GM19452 (cell line): ENCODE results near the gene ADARB1.

Source experiments
- ATAC-seq: cut with Tn5 transposase; IDR thresholded peaks from one replicate; pipeline ENCODE4 v1.9.1; 2021; ENCODE audit not compliant: unreplicated experiment

ADARB1 gene

DNA sequence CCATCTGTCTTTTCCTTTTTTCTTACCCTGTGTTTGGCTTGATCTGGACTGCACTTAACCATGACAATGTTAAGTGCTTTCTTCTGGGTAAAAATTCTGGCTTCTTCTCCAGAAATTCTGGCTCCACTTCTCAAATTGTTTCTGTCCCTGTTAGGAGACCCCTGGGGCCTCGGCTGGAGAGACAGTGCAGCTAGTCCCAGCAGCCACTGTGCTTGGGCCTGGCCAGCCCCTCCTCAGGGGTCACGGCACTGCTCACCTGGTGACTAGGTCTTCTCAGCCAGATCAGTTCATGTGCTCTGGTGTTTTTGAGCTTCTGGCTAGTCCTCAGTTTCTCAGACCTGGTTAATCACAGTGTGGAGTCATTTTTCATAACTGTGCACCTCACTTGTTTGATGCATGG lies 72.4 kb downstream of the ADARB1 start:
- no peak for ATAC-seq

- no peak for ATAC-seq
These were observed 73.3 kb downstream of the ADARB1 start for GRCh38 chr21:45147473-45148315.

DNA sequence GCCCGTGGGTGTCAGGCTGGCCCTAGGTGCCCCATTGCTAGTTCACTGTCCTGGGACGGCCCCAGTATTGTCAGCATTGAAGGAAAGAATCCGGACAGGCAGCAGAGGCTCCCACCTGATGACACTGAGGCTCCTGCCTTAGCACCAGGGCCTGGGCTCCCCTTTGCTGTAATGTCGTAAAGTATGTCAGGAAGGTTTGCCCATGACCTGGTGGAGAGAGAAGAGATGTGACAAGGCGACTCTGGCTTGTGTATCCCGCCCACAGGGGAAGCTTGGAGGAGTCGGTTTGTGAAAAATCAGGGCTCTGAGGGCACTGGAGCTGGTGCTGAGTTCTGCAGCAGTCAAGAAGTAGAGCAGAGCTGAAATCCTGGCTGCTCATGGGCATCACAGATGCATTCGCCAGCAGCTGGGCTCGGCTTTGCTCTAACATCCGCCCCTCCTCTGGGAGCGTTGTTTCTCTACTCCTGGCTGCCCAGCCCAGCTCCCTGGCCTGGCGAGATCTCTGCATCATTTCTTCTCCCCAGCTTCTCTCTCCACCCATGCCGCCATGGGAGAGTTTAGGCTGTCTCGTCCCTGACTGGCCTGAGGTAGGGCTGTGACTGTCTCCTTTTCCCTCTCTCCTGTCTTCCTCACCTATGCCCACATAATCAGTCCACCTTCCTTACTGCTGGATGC lies 74.1 kb downstream of the ADARB1 start:
- ATAC-seq: no peak

- ATAC-seq: no peak
These were observed 74.6 kb downstream of the ADARB1 start for GRCh38 chr21:45149021-45149420.

DNA sequence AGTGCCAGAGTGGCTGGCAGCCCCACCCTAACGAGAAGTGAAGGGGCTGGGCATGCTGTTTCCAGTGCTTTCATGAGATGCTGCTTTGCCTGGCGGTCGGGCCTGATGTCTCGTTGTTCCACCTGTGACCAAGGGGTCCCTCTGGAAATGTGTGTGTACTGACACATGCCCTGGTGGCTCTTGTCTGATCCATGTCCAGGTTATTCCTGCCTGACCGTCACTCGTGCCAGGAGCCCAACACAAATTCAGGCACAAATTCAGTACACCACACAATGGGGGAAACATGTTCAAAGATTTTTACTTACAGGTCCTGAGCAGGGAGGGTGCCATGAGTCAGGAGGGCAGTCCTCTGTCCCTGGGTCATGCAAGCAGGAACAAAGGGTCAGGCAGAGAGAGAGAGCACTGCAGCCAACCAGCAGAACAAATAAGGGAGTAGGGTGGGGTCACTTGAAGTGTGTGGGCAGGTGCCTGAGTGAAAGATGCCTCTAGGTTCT lies 76.3 kb downstream of the ADARB1 start:
- ATAC-seq: no peak

DNA sequence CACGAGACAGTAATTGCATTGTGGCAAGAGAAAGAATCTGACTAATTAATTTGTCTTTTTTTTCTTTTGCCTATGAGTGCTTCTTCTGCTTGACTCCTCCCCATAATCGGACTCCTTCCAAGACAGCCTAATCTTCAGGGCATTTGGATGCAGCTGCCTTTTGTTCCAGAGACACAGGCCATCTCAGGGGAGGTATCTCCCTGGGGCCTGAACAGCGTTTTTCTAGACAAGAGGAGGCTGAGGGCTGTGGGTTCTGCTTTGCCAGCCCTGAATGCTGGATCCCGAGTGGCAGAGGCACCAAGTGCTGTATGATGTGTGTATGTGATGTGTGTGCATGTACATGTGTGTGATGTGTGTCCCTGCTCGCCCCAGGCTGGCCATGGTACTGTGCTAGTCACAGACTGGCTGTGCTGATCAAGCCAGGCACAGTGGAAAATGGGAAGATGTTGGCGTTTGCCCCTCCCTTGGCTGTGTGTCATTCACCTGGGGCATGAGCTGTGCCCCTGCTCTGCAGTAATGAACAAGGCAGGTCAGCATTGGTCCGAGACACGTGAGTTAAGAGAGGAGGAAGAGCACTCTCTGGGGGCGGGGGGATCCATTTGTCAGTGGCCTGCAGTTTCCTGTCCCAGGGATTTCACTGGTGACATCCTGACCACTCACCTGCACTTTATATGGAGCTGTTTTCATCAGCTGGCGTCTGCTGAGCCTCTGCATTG lies 77.2 kb downstream of the ADARB1 start:
- ATAC-seq: no peak

GRCh38 chr21:45152265-45152746 lies 77.9 kb downstream of the ADARB1 start:
- no peak for ATAC-seq

DNA sequence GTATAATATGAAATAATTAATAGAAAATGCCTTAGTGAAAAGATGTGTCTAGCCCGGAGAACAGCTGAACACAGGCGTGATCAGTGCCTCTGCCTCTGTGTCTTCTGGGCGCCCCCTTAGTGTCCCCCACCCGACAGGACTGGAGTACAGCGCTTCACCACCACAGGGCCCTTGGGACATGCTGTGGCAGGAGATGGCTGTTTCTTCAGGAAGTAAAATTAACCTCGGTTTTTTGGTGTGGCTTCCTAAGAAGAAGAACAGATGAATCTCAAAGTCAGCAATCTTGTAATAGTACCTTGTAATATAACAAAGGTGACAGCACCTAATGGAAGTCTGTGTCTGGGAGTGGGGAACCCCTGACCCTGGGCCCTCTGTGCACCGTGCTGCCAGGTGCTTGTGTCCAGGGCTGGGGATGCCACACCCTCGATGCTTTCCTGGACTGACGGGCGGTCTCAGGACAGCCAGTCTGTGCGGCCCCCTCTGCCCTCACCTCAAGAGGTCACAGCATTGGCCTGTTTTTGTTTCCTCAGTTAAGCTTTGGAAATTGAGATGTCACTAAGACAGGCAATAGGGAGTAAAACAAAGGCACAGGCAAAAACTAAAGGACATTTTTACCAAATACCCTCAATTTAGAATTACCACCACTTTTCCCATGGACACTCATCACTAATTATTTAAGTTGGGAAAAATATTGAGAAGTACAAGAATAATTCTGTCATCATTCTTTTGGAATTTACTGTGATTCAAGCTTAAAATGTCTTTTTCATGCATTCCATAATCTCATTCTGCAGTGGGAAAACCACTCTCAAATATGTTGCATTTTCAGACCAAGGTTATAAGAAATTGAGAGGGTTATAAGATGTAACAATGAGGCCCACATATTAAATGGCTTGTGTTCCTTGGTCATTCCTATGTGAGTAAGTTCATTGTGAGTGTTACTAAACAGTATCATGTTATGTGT lies 79.3 kb downstream of the ADARB1 start:
- no peak for ATAC-seq

GRCh38 chr21:45154511-45155508 lies 80.4 kb downstream of the ADARB1 start:
- ATAC-seq: no peak

DNA sequence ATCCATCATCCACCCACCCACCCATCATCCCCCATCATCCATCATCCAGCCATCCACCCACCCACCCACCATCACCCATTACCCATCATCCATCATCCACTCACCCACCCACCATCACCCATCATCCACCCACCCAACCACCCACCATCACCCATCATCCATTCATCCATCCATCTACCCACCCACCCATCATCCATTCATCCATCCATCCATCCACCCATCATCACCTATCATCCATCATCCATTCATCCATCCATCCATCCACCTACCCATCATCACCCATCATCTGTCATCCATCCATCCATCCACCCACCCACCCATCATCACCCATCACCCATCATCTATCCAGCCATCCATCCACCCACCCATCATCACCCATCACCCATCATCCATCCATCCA lies 81.5 kb downstream of the ADARB1 start:
- no peak for ATAC-seq

DNA sequence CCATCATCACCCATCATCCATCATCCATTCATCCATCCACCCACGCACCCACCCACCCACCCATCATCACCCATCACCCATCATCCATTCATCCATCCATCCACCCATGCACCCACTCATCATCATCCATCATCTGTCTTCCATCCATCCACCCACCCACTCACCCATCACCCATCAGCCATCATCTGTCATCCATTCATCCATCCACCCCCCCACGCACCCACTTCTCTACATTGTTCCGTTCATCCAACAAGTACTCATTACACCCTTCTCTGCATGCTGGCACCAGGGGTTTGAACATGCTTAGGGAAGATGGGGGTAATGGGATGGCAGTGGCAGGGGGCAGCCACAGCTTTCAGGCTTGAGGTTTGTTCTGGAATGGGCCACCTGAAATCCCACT lies 82.1 kb downstream of the ADARB1 start:
- no peak for ATAC-seq

- ATAC-seq: no peak
These were observed 83.6 kb downstream of the ADARB1 start for GRCh38 chr21:45157932-45158331.

DNA sequence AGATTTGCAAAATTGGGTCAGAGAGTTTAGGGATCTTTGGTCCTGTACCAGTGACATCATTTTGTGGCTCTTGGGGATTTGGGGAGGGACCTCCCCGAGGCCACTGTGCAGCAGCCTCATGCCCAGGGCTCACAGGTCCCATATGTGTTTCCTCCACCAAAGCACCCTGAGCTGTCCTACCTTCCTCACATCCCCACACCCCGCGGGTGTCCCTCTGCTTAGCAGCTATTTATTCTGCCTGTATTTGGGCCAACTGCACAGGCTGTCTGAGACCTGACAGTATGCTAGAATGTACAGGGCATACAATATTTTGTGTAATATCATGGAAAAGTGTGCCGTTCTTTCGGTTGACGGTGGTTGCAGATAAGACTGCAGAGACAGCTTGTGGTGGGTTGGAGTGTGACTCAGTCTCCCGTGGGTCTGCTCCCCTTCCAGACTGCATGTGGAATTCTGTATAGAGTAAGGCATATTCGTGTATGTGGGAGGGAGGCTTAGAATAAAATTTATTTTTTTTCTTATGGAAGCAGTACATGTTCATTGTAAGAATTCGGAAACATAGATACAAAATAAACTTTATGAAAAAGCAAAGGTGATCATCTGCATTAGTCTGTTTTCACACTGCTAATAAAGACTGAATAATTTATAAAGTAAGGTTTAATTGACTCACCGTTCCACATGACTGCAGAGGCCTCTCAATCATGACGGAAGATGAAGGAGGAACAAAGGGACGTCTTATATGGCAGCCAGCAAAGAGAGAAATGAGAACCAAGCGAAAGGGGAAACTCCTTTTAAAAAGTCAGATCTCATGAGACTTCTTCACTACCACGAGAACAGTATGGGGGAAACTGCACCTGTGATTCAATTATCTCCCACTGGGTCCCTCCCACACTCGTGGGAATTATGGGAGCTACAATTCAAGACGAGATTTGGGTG lies 84.4 kb downstream of the ADARB1 start:
- no peak for ATAC-seq

GRCh38 chr21:45160198-45160597 lies 85.8 kb downstream of the ADARB1 start:
- ATAC-seq: no peak

DNA sequence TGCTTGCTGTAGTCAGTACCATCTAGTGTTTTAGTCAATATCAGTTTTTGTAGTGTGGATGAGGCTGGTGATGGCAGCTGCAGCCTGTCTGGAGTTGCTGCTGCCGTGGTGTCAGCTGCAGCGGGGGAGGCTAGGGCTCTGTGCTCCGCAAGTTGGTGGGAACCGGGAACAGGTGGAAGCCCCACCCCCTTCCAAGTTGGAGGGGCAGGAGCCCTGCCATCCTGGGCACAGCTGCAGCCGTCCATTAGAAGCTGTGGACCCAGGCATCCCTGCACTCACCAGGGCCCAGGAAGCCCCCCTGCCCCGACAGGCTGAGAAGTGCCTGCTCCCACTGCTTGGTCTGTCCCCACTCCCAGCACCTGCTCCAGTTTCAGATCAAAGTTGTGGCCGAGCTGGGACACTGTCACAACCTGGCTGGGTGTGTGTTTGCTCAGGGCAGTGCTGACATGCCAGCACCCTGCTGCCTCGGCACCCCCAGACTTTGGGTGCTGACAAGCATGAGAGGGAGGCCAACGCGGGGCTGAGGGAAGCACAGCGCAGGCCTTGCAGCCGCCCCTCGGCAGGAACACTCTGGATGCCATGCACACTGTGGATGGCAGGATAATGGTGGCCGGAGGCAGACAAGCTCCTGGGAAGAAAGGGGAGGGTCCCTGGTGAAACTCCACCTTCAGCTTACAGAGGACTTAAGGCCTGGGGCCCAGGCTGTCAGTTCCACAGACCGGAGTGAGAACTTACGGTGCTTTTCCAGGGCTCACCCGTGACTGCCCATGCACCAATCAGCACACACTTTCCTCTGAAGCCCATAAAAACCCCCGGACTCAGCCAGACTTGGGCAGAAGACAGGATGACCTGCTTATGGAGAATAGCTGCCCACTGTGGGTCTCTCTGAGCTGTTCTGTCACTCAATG lies 86.9 kb downstream of the ADARB1 start:
- ATAC-seq: no peak

DNA sequence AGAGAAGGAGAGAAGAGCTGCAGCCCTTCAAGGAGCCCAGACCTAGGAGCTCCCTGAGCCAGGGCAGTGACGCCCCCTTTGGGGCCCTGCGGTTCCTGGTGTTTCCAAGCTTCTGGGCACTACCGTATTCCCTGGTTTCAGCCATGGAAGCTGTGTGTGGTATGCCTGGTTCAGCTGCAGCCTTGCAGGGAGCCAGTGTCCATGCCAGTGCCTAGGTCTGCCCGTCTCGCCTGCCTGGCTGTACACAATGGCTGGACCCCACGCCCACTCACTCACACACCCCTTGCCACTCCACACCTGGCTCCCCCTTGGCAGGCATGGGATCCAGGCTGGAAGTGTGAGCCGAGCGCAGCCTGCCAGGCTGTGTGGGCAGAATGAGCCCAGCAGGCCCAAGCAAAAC lies 87.7 kb downstream of the ADARB1 start:
- ATAC-seq: no peak

GRCh38 chr21:45162809-45163208 lies 88.4 kb downstream of the ADARB1 start:
- ATAC-seq: no peak
